ENCODE measurements around the gene MVK.

Gene MVK

DNA sequence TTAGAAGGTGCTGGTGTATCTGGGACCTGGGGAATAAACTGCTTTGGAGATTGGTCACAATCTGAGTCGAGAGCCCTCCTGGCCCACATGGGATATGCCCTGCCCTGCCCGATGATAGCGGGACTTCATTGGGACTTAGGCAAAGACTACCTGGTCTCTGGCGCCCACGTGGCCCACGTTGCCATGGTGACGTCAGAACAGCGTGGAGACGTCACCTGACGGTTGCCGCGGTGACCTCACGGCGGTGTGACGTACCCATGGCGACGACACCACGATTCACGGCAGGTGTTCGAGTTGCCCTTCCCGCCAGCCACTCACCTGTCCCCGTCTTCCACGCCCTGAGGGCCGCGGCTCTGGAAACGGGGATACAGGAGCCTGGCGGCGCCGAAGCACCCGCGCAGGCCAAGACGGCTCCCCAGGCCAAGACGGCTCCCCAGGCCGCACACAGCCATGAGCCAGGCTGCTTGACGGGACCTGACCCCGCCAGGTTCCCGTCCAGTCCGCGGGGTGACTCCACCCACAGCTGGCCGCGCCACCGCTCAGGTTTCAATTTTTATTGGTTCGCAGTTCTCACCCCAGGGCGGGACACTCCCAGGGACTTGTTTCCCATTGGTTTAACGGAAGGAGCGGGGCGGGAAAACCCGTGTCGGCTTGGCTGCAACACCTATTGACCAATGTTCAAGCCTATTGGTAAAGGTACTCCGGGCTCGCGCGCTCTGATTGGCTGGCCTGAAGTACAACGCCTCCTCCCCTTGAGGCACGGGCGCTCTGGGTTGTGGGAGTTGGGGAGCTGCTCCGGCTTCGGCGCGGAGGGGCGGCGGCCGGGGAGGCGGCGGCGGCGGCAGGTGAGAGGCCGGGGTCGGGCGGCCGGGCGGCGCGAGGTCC lies at the start of gene MVK, which contains the start of gene MMAB:
Gene MVK, plus strand, starts transcription at position 766 of the 885 bp plus-strand sequence. CDS start 1,029 bp downstream, outside the sequence.
Gene MMAB, minus strand, starts transcription at position 476 of the 885 bp plus-strand sequence. Its CDS starts 24 bp downstream, at position 452.
- Histone ChIP-seq H3K4me3 (peak within 1 kb of the TSS; percentile 73 to 96), H3K27me3 (no peaks in the 10 kb centered on the region), H3K27ac (peak within 1 kb of the TSS; percentile 78 to 83), H3K36me3 (peaks cover 18 to 61% (median 23%) of the 10 kb centered on the region in 3 donors), H3K9me3 (no peaks in the 10 kb centered on the region), H3K4me1 (peaks cover 0 to 20% (median 19%) of the 10 kb centered on the region in 4 donors)
- DNase-seq: peak; percentile 99 to 100
- intact Hi-C loops (cut with DNase I; ENCODE audit: low total_unique reads): loop anchor here (5.0 kb wide), 1 partner anchor 424 kb away; the partner anchor contains the start of genes ANKRD13A and GIT2
- TF ChIP-seq CTCF (IDR thresholded peaks at IDR 0.05): no peak

- H3K4me1 ChIP-seq: no peaks in the 10 kb centered on the region
- peak in 1 of 2 donors; percentile 35 for DNase-seq
- TF ChIP-seq CTCF (IDR thresholded peaks at IDR 0.05): no peak
- H3K36me3 ChIP-seq: peaks cover 79 to 100% (median 92%) of the 10 kb centered on the region in 3 donors
- no peak overlapping the region for H3K27ac ChIP-seq
- no peaks in the 10 kb centered on the region for H3K9me3 ChIP-seq
- intact Hi-C loops (cut with DNase I; ENCODE audit: low total_unique reads): loop anchor here (10.0 kb wide), 1 partner anchor 250 kb away; no protein-coding TSS in a partner anchor
- H3K27me3 ChIP-seq: no peaks in the 10 kb centered on the region
- H3K4me3 ChIP-seq: no peak overlapping the region
Observed at GRCh38 chr12:109524466-109525278, 48.9 kb upstream of the MVK start.

- no peak for TF ChIP-seq CTCF (IDR thresholded peaks at IDR 0.05)
- DNase-seq: no peak
- Histone ChIP-seq H3K4me3 (no peak overlapping the region), H3K9me3 (no peaks in the 10 kb centered on the region), H3K4me1 (no peaks in the 10 kb centered on the region), H3K36me3 (peaks cover 81 to 100% (median 93%) of the 10 kb centered on the region in 3 donors), H3K27ac (no peak overlapping the region), H3K27me3 (no peaks in the 10 kb centered on the region)
- intact Hi-C loops (cut with DNase I; ENCODE audit: low total_unique reads): loop anchor here (10.0 kb wide), 1 partner anchor 250 kb away; no protein-coding TSS in a partner anchor
Observed at GRCh38 chr12:109525279-109525585, 48.4 kb upstream of the MVK start.

- Histone ChIP-seq H3K9me3 (no peaks in the 10 kb centered on the region), H3K27ac (no peak overlapping the region), H3K4me3 (no peak overlapping the region), H3K36me3 (peaks cover 80 to 100% (median 92%) of the 10 kb centered on the region in 3 donors), H3K4me1 (no peaks in the 10 kb centered on the region), H3K27me3 (no peaks in the 10 kb centered on the region)
- DNase-seq: no peak
- no peak for TF ChIP-seq CTCF (IDR thresholded peaks at IDR 0.05)
- intact Hi-C loops (cut with DNase I; ENCODE audit: low total_unique reads): loop anchor here (10.0 kb wide), 1 partner anchor 247 kb away; no protein-coding TSS in a partner anchor
Observed at GRCh38 chr12:109527489-109528123, 46.0 kb upstream of the MVK start.

Data from tibial artery (tissue), 4 donors.